Endothelial cell of umbilical vein (primary cell): ENCODE measurements around the gene APOBEC3A. TPM values are rescaled to one million over a fixed set of nuclear protein-coding genes. Genes with fewer than 3 reads are reported as not detected.

ENCODE experiments used
- BruUV-seq: library from RNA; stranded (reverse); fragments of 400-500 nt; replicated peaks from 2 replicates; lab custom pipeline; 2021; lab: Mats Ljungman, UMichigan
- CTCF ChIA-PET: fragments of 300-600, 350-600 bp; sonication (Branson Sonifier 250); formaldehyde crosslinking; loops from one replicate; lab custom pipeline; 2021; ENCODE audit warnings: antibody characterized with exemption, inconsistent platforms; lab: Charles Lee
- POLR2A ChIA-PET: fragments of 300-600, 350-600 bp; sonication (Branson Sonifier 250); formaldehyde crosslinking; loops from one replicate; lab custom pipeline; 2021; ENCODE audit warnings: antibody characterized with exemption, inconsistent platforms; lab: Charles Lee
- DNase-seq: peaks from one replicate; pipeline ENCODE4 v3.0.0-alpha.2; 2011; ENCODE audit warnings: low read depth, low spot score
- FAIRE-seq: peaks from 2 replicates; lab custom pipeline; 2011; peaks lifted over from hg19 to GRCh38; lab: Jason Lieb, UNC
- H2AFZ ChIP-seq: 2 replicates; pipeline ENCODE4 v1.6.0; 2012; ENCODE audit warnings: low read depth, low read length, control low read depth, inconsistent platforms
- H3K27ac ChIP-seq: 2 replicates; pipeline ENCODE4 v1.5.1; 2011; ENCODE audit warnings: low read depth, mild to moderate bottlenecking, control low read depth, low read length, moderate library complexity; ENCODE audit not compliant: insufficient read depth
- H3K27me3 ChIP-seq, 2 experiments: 2 replicates each; pipeline versions ENCODE4 v1.6.0 to v1.6.1; 2011; ENCODE audit warnings: low read length in 2 of 2, mixed read lengths in 1 of 2; ENCODE audit not compliant: control insufficient read depth in 2 of 2, insufficient read depth in 2 of 2
- H3K36me3 ChIP-seq, 2 experiments: 2 replicates in 1 of 2; 3 replicates in 1 of 2; pipeline ENCODE4 v1.5.1; 2011; ENCODE audit warnings: low read length in 2 of 2, mild to moderate bottlenecking in 1 of 2, moderate library complexity in 1 of 2; ENCODE audit not compliant: control insufficient read depth in 2 of 2, insufficient read depth in 2 of 2; ENCODE audit errors: extremely low read depth in 1 of 2
- H3K4me1 ChIP-seq: 3 replicates; pipeline ENCODE4 v1.5.1; 2011; ENCODE audit warnings: mild to moderate bottlenecking, low read length; ENCODE audit not compliant: control insufficient read depth, insufficient read depth; ENCODE audit errors: extremely low read depth
- H3K4me2 ChIP-seq: 2 replicates; pipeline ENCODE4 v1.6.1; 2011; ENCODE audit warnings: low read length, control low read depth, mixed read lengths; ENCODE audit not compliant: insufficient read depth
- H3K4me3 ChIP-seq, 3 experiments: fragments of 200-600 bp in 1 of 3; sonication (generic), shearing (Covaris generic) in 1 of 3; replicated peaks in 1 of 3; 2 replicates each; pipeline ENCODE4 v1.5.1; 2011 to 2016; ENCODE audit warnings: control low read depth in 3 of 3, low read length in 3 of 3, mild to moderate bottlenecking in 2 of 3, inconsistent platforms in 1 of 3, low read depth in 1 of 3, moderate library complexity in 1 of 3; ENCODE audit not compliant: insufficient read depth in 1 of 3
- H3K79me2 ChIP-seq: 2 replicates; pipeline ENCODE4 v1.6.0; 2012; ENCODE audit warnings: low read length, inconsistent platforms; ENCODE audit not compliant: control insufficient read depth, insufficient read depth
- H3K9ac ChIP-seq: replicated peaks from 2 replicates; pipeline ENCODE3; 2011; ENCODE audit warnings: low read length, control low read depth; ENCODE audit not compliant: insufficient read depth; ENCODE audit errors: extremely low read depth
- H3K9me1 ChIP-seq: replicated peaks from 3 replicates; pipeline ENCODE4 v1.6.0; 2011; ENCODE audit warnings: mild to moderate bottlenecking, low read length; ENCODE audit not compliant: control insufficient read depth, insufficient read depth; ENCODE audit errors: extremely low read depth
- H3K9me3 ChIP-seq: replicated peaks from 2 replicates; pipeline ENCODE4 v1.5.1; 2012; ENCODE audit warnings: low read length, inconsistent platforms; ENCODE audit not compliant: control insufficient read depth, insufficient read depth
- H4K20me1 ChIP-seq: replicated peaks from 2 replicates; pipeline ENCODE3; 2011; ENCODE audit warnings: mild to moderate bottlenecking, low read length; ENCODE audit not compliant: control insufficient read depth, insufficient read depth; ENCODE audit errors: extremely low read depth
- CTCF ChIP-seq, 2 donors: IDR thresholded peaks; 1 replicate in 1 of 2; 2 replicates in 1 of 2; pipeline ENCODE4 v1.5.1; 2011; ENCODE audit warnings: low read length in 2 of 2, mild to moderate bottlenecking in 2 of 2, moderate library complexity in 2 of 2, control low read depth in 1 of 2, inconsistent platforms in 1 of 2, low read depth in 1 of 2; ENCODE audit not compliant: insufficient read depth in 1 of 2; ENCODE audit errors: extremely low read depth in 1 of 2
- GATA2 ChIP-seq: IDR thresholded peaks from 2 replicates; pipeline ENCODE4 v1.7.0; 2011; ENCODE audit warnings: low read depth, mild to moderate bottlenecking, moderate library complexity, mixed read lengths, low read length; ENCODE audit not compliant: insufficient read length, insufficient read depth
- POLR2AphosphoS5 ChIP-seq: IDR thresholded peaks from 2 replicates; pipeline ENCODE4 v1.6.1; 2012; ENCODE audit warnings: low read depth, mild to moderate bottlenecking, control low read depth, low read length, moderate library complexity; ENCODE audit not compliant: insufficient read depth
- dilution Hi-C: fragments of 300-500 bp; cut with MboI; formaldehyde crosslinking; loops from one replicate; pipeline ENCODE4 v1.15.0; 2019; ENCODE audit warnings: low sequenced_read_pairs; ENCODE audit not compliant: extremely low pct_ligation_motif_present
- intact Hi-C: fragments of 100-400 bp; cut with micrococcal nuclease; formaldehyde crosslinking; loops from one replicate; pipeline ENCODE4 v1.10.0; 2022
- polyA plus RNA-seq, 4 experiments: library from polyadenylated mRNA; depleted of rRNA in 3 of 4; stranded (reverse) in 3 of 4; unstranded in 1 of 4; fragments of >200 nt; gene quantifications; 2 replicates each; pipeline versions ENCODE4 v1.2.1 to v1.2.3, GENCODE V29; 2011 to 2012; ENCODE audit warnings: missing spikeins in 1 of 4
- total RNA-seq: library from RNA; stranded (reverse); gene quantifications from 2 replicates; pipeline ENCODE4 v1.2.3, GENCODE V29; 2021

Gene APOBEC3A
- total and polyA plus RNA-seq, 2 donors (not counting 3 experiments of a cell fraction or from before 2014, with no cell fraction given), result not detected

GRCh38 chr22:38973289-38974169 lies 16.1 kb downstream of the APOBEC3A start:
- Histone ChIP-seq H3K27me3 (no peaks in the 10 kb centered on the region), H3K4me1 (no peaks in the 10 kb centered on the region), H2AFZ (peak overlapping the region; percentile 17), H4K20me1 (no peaks in the 10 kb centered on the region), H3K27ac (no peak overlapping the region), H3K4me2 (no peak overlapping the region), H3K36me3 (no peaks in the 10 kb centered on the region), H3K9me1 (no peaks in the 10 kb centered on the region), H3K4me3 (no peak overlapping the region), H3K79me2 (no peaks in the 10 kb centered on the region), H3K9me3 (no peaks in the 10 kb centered on the region), H3K9ac (no peak overlapping the region)
- dilution Hi-C loops, result no loop called here
- BruUV-seq, result no TSS peak
- CTCF ChIA-PET, result interaction anchor here (0.7 to 7.6 kb wide), 8 partner anchors 9 to 205 kb away, joined by 3 to 45 read pairs (median 8); partner anchors contain the start of genes APOBEC3B, APOBEC3C and CBX6
- POLR2A ChIA-PET, result no interaction called here
- DNase-seq, result peak; percentile 46
- peak; percentile 70 for FAIRE-seq
- no peak for TF ChIP-seq POLR2AphosphoS5
- TF ChIP-seq GATA2, result no peak
- TF ChIP-seq CTCF (IDR thresholded peaks at IDR 0.05; ENCODE audit: extremely low read depth in 1 of 2, insufficient read depth in 1 of 2, low read depth in 1 of 2, low read length in 2 of 2), result peak; percentile 74 to 83
- intact Hi-C loops, result loop anchor here (1.0 kb wide), 2 partner anchors 30 to 145 kb away; no protein-coding TSS in a partner anchor
